ENCODE measurements around the gene STBD1.
"Not testable (repeated sequence)": the region's sequence is repeated elsewhere in the genome, so short reads cannot be mapped to it uniquely, and the experiment has no call there.

Gene STBD1

GRCh38 chr4:76278583-76278982 is 27.9 kb upstream of the STBD1 start:
- H4K20me1 ChIP-seq (ENCODE audit: insufficient read depth, low read length): no peaks in the 10 kb centered on the region
- no peak overlapping the region for H3K4me2 ChIP-seq (ENCODE audit: low read depth, low read length)
- H3K36me3 ChIP-seq (replicated peaks; ENCODE audit: insufficient read depth, low read length): no peaks in the 10 kb centered on the region
- DNase-seq: no peak
- no peaks in the 10 kb centered on the region for H3F3A ChIP-seq (ENCODE audit: insufficient read depth, low read length)
- H3K4me3 ChIP-seq (ENCODE audit: low read length): no peak overlapping the region
- no peak overlapping the region for H2AFZ ChIP-seq (ENCODE audit: low read length)
- no peaks in the 10 kb centered on the region for H3K79me2 ChIP-seq (ENCODE audit: low read length)
- TF ChIP-seq EZH2phosphoT487 (IDR thresholded peaks at IDR 0.05; ENCODE audit: low read length) (no peak), EZH2 (optimal IDR thresholded peaks at IDR 0.05; ENCODE audit: low read depth, low read length) (no peak), CTCF (IDR thresholded peaks at IDR 0.05; ENCODE audit: low read length) (no peak)
- no peak overlapping the region for H3K27ac ChIP-seq (ENCODE audit: low read length)
- no peaks in the 10 kb centered on the region for H3K9me3 ChIP-seq (replicated peaks; ENCODE audit: insufficient read depth, low read length)
- no peaks in the 10 kb centered on the region for H3K9me2 ChIP-seq (replicated peaks; ENCODE audit: insufficient read depth, low read length)
- no peaks in the 10 kb centered on the region for H3K4me1 ChIP-seq (ENCODE audit: low read length)
- H3K9ac ChIP-seq (ENCODE audit: low read length): no peak overlapping the region
- no peaks in the 10 kb centered on the region for H3K27me3 ChIP-seq (replicated peaks; ENCODE audit: insufficient read depth, low read length)

DNA sequence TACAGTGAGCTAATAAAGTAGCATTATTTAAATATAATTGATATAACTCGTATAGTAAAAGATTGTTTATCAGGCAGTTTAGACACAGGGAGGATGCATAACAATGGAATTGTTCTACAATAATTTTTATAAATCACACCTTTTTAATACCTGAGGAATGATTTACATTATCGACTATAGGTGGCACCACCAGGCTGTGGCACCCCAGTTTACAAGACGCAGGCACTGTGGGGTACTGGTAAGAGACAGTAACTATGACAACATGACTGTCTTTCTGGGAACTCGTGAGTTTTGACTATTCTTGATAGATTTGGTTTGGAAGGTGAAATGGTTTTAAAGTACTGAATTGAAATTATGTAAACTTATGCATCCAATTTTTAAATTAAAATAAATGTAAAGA is 27.1 kb upstream of the STBD1 start:
- H3K4me1 ChIP-seq (ENCODE audit: low read length): no peaks in the 10 kb centered on the region
- no peaks in the 10 kb centered on the region for H3K36me3 ChIP-seq (replicated peaks; ENCODE audit: insufficient read depth, low read length)
- no peak overlapping the region for H3K4me2 ChIP-seq (ENCODE audit: low read depth, low read length)
- no peaks in the 10 kb centered on the region for H3F3A ChIP-seq (ENCODE audit: insufficient read depth, low read length)
- DNase-seq: peak; percentile 40
- H3K9me2 ChIP-seq (replicated peaks; ENCODE audit: insufficient read depth, low read length): no peaks in the 10 kb centered on the region
- no peaks in the 10 kb centered on the region for H3K27me3 ChIP-seq (replicated peaks; ENCODE audit: insufficient read depth, low read length)
- H3K79me2 ChIP-seq (ENCODE audit: low read length): no peaks in the 10 kb centered on the region
- no peaks in the 10 kb centered on the region for H3K9me3 ChIP-seq (replicated peaks; ENCODE audit: insufficient read depth, low read length)
- H3K9ac ChIP-seq (ENCODE audit: low read length): no peak overlapping the region
- H3K4me3 ChIP-seq (ENCODE audit: low read length): no peak overlapping the region
- no peak overlapping the region for H2AFZ ChIP-seq (ENCODE audit: low read length)
- TF ChIP-seq CTCF (IDR thresholded peaks at IDR 0.05; ENCODE audit: low read length) (peak; percentile 44), EZH2 (optimal IDR thresholded peaks at IDR 0.05; ENCODE audit: low read depth, low read length) (no peak)
- H3K27ac ChIP-seq (ENCODE audit: low read length): no peak overlapping the region
- no peaks in the 10 kb centered on the region for H4K20me1 ChIP-seq (ENCODE audit: insufficient read depth, low read length)

DNA sequence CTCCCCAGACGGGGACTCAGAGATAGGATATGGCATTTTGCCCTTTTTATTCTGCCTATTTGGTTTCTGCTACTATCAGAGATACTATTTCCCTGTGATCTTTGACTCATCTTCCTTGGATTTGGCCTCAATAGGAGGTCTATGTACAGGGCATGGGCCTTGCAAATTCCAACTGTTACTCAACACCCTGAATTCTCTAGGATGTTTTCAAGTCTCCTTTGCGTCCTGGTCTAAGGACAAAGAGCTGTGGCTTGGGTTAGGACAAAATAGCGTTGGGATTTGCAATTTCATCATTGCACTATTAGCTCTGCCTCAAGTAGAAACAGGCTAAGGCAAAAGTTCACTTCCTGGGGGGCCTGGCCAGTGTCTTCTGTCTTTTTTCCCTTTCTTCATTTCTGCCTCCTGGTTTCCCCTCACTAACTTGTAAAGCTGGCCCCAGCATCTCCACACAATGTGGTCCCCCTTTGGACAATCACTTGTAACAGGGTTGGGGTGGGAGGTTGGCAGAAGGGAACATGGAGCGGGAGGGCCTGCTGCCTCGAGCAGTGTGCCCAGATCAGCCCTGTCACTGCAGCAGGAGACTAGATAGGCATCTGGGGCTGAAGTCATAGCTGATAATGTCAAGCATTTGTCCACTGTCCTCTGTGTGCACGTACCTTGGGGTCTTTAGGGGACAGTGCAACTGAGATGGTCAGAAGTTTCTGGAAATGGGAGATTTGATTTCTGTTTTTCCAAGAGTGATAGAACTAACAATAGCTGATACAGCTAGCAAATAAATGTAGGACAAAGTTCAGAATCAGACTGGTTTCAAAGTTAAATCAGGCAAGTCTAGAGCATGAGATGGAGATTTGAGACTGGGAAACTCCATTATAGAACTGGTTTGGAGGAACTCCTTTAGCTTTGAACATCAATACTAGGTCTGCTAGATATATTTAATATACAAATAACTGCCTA is 25.8 kb upstream of the STBD1 start:
- no peaks in the 10 kb centered on the region for H3K9me3 ChIP-seq (replicated peaks; ENCODE audit: insufficient read depth, low read length)
- no peaks in the 10 kb centered on the region for H3K27me3 ChIP-seq (replicated peaks; ENCODE audit: insufficient read depth, low read length)
- H2AFZ ChIP-seq (ENCODE audit: low read length): no peak overlapping the region
- H3K36me3 ChIP-seq (replicated peaks; ENCODE audit: insufficient read depth, low read length): no peaks in the 10 kb centered on the region
- no peak overlapping the region for H3K4me3 ChIP-seq (ENCODE audit: low read length)
- no peaks in the 10 kb centered on the region for H3K9me2 ChIP-seq (replicated peaks; ENCODE audit: insufficient read depth, low read length)
- no peak overlapping the region for H3K9ac ChIP-seq (ENCODE audit: low read length)
- DNase-seq: no peak
- H3F3A ChIP-seq (ENCODE audit: insufficient read depth, low read length): no peaks in the 10 kb centered on the region
- no peaks in the 10 kb centered on the region for H4K20me1 ChIP-seq (ENCODE audit: insufficient read depth, low read length)
- no peak overlapping the region for H3K27ac ChIP-seq (ENCODE audit: low read length)
- no peak overlapping the region for H3K4me2 ChIP-seq (ENCODE audit: low read depth, low read length)
- H3K4me1 ChIP-seq (ENCODE audit: low read length): no peaks in the 10 kb centered on the region
- TF ChIP-seq EZH2phosphoT487 (IDR thresholded peaks at IDR 0.05; ENCODE audit: low read length): no peak
- TF ChIP-seq EZH2 (optimal IDR thresholded peaks at IDR 0.05; ENCODE audit: low read depth, low read length): no peak
- TF ChIP-seq CTCF (IDR thresholded peaks at IDR 0.05; ENCODE audit: low read length): no peak
- no peaks in the 10 kb centered on the region for H3K79me2 ChIP-seq (ENCODE audit: low read length)

GRCh38 chr4:76281594-76281993 is 24.9 kb upstream of the STBD1 start:
- DNase-seq; H3K27me3 ChIP-seq (replicated peaks; ENCODE audit: insufficient read depth, low read length); H4K20me1 ChIP-seq (ENCODE audit: insufficient read depth, low read length); H3K4me2 ChIP-seq (ENCODE audit: low read depth, low read length); H3F3A ChIP-seq (ENCODE audit: insufficient read depth, low read length); H3K4me3 ChIP-seq (ENCODE audit: low read length); H3K9me3 ChIP-seq (replicated peaks; ENCODE audit: insufficient read depth, low read length); H2AFZ ChIP-seq (ENCODE audit: low read length); H3K36me3 ChIP-seq (replicated peaks; ENCODE audit: insufficient read depth, low read length); H3K9ac ChIP-seq (ENCODE audit: low read length); H3K79me2 ChIP-seq (ENCODE audit: low read length); H3K27ac ChIP-seq (ENCODE audit: low read length); H3K4me1 ChIP-seq (ENCODE audit: low read length); H3K9me2 ChIP-seq (replicated peaks; ENCODE audit: insufficient read depth, low read length): not testable (repeated sequence)
